ENCODE results near the gene EPDR1.

DNA sequence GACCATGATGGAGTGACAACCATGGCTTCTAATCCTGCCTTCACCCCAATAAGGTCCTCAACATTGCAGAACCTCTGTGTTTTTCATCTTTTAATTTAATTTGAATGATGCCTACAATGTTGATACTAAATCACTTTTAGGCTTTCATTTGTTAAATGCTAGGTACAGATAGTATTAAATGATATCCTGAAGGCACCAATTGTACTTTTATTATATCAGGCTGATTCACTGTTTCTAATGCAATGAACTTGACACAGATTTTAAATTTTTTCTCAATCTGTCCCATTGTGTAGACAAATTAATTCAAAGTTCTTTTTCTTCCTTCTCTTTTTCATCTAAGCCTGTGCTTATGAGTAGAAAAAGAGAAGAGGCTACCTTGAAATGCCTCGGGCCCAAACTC lies 5.2 kb downstream of the EPDR1 start:
- TF ChIP-seq, protein P1, sequence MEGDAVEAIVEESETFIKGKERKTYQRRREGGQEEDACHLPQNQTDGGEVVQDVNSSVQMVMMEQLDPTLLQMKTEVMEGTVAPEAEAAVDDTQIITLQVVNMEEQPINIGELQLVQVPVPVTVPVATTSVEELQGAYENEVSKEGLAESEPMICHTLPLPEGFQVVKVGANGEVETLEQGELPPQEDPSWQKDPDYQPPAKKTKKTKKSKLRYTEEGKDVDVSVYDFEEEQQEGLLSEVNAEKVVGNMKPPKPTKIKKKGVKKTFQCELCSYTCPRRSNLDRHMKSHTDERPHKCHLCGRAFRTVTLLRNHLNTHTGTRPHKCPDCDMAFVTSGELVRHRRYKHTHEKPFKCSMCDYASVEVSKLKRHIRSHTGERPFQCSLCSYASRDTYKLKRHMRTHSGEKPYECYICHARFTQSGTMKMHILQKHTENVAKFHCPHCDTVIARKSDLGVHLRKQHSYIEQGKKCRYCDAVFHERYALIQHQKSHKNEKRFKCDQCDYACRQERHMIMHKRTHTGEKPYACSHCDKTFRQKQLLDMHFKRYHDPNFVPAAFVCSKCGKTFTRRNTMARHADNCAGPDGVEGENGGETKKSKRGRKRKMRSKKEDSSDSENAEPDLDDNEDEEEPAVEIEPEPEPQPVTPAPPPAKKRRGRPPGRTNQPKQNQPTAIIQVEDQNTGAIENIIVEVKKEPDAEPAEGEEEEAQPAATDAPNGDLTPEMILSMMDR (IDR thresholded peaks at IDR 0.05): no peak
- TF ChIP-seq EP300 (IDR thresholded peaks at IDR 0.05) (no peak), POLR2AphosphoS5 (IDR thresholded peaks at IDR 0.05) (no peak)
